Heart left ventricle (tissue), 16 donors: ENCODE measurements around the gene MYCBP2. TPM values are rescaled to one million over a fixed set of nuclear protein-coding genes. Genes with fewer than 3 reads are reported as not detected.
A peak's percentile ranks its signal among the peaks of the same experiment; 100 is the strongest.
"Not testable (repeated sequence)": the region's sequence is repeated elsewhere in the genome, so short reads cannot be mapped to it uniquely, and the experiment has no call there.

ENCODE experiments used
- ATAC-seq, 4 donors: fragments of 200-7000 bp; cut with Tn5 transposase; one replicate each; pipeline ENCODE4 v1.9.1; 2020 to 2022; ENCODE audit warnings: moderate library complexity in 4 of 4, mild to moderate bottlenecking in 3 of 4, moderate number of reproducible peaks in 1 of 4
- DNase-seq, 5 donors: peaks; one replicate each; pipeline ENCODE4 v3.0.0-alpha.2; 2020
- H3K27ac ChIP-seq, 12 donors: fragments of 200-600 bp; sonication (generic) in 4 of 12; one replicate each; pipeline versions ENCODE4 v1.5.0 to v1.8.0; 2016 to 2022; ENCODE audit warnings: mild to moderate bottlenecking in 2 of 12
- H3K27me3 ChIP-seq, 9 donors: fragments of 200-600 bp; sonication (generic) in 2 of 9; one replicate each; pipeline versions ENCODE4 v1.5.1 to v1.8.0; 2016 to 2022; ENCODE audit warnings: mild to moderate bottlenecking in 3 of 9
- H3K36me3 ChIP-seq, 9 donors: fragments of 200-600 bp; sonication (generic) in 2 of 9; one replicate each; pipeline versions ENCODE4 v1.5.0 to v1.8.0; 2018 to 2022; ENCODE audit warnings: mild to moderate bottlenecking in 2 of 9
- H3K4me1 ChIP-seq, 12 donors: fragments of 200-600 bp; sonication (generic) in 4 of 12; one replicate each; pipeline versions ENCODE4 v1.5.0 to v1.8.0; 2016 to 2022; ENCODE audit warnings: mild to moderate bottlenecking in 3 of 12
- H3K4me3 ChIP-seq, 12 donors: fragments of 200-600 bp; sonication (generic) in 4 of 12; one replicate each; pipeline versions ENCODE4 v1.5.0 to v1.8.0; 2017 to 2022; ENCODE audit warnings: mild to moderate bottlenecking in 9 of 12, moderate library complexity in 4 of 12
- H3K9me3 ChIP-seq, 12 donors: fragments of 200-600 bp; sonication (generic) in 4 of 12; one replicate each; pipeline versions ENCODE4 v1.5.0 to v1.8.0; 2016 to 2022; ENCODE audit warnings: mild to moderate bottlenecking in 1 of 12
- CTCF ChIP-seq, 12 donors: fragments of 200-600 bp; sonication (generic) in 4 of 12; IDR thresholded peaks; one replicate each; pipeline versions ENCODE4 v1.5.0 to v1.8.0; 2018 to 2022; ENCODE audit warnings: antibody characterized with exemption in 12 of 12, mild to moderate bottlenecking in 5 of 12
- POLR2A ChIP-seq, 2 donors: fragments of 450-650 bp; IDR thresholded peaks; one replicate each; pipeline ENCODE4 v1.6.1; 2017; ENCODE audit warnings: antibody characterized with exemption in 2 of 2, mild to moderate bottlenecking in 2 of 2, moderate library complexity in 2 of 2
- WGBS, 4 donors: extraction: QIAGEN DNeasy Blood & Tissue Kit in 2 of 4; methylation state at CpG; one replicate each; pipeline versions ENCODE4 v1.1.5 to v1.1.7; 2013 to 2018; 5-methylcytosine and 5-hydroxymethylcytosine counted together
- intact Hi-C, 10 donors: fragments of 100-400 bp; cut with DNase I; formaldehyde crosslinking; loops; one replicate each; pipeline versions ENCODE4 v1.11.1 to v1.14.2; 2022
- polyA plus RNA-seq, 2 donors: library from polyadenylated mRNA; stranded (reverse); fragments of 200-250 nt; gene quantifications; one replicate each; pipeline ENCODE4 v1.2.3, GENCODE V29; 2013
- total RNA-seq, 9 donors: library from RNA; depleted of rRNA in 2 of 9; stranded (reverse); fragments of >200 nt in 2 of 9; fragmentation: NEBNext Ultra II Directional in 3 of 9; extraction: Animal tissue kit (Norgen Biotek cat#: 25700) in 3 of 9; gene quantifications; one replicate each; pipeline versions ENCODE4 v1.1.0 to v1.2.4, GENCODE V29; 2016 to 2023
- donor health status: ischemic (EF 13 %, LVEDD 7.1; RV severe dilation, severe dysfunction).
- donor health status: healthy with polysubstance abuse.
- donor health status: DM: no; HTN: yes; CAD: no.
- donor health status: DM: no; HTN: no; CAD: no.
- donor health status: ischemic (EF 25% LVEDD 6.9; RV normal size, moderate dysfunction).
- donor health status: ischemic (EF 25% LVEDD 5.7; RV mildly dilated, moderate dysfunction).
- donor health status: healthy.
- donor health status: DM: yes; HTN: yes; CAD: no.
- donor health status: ischemic (EF 35%, LVEDD 5.7; RV mildly dilated, moderate dysfunction).
- donor health status: nonischemic (EF 11% LVEDD 7.7; RV severe dilation, severe dysfunction).
- donor health status: DM: yes; HTN: yes; CAD: no.
- donor health status: PGD.
- donor health status: ischemic (EF 29% LVEDD 5.4; RV normal size, mild dysfunction).
- donor health status: nonischemic (EF 23%, LVEDD 6.1; RV moderate dilation, normal function).

MYCBP2 gene
- total and polyA plus RNA-seq, 11 donors, result 15.7 to 85.6 (median 58.2) TPM

GRCh38 chr13:77353995-77354394 lies 27.1 kb upstream of the MYCBP2 start:
- intact Hi-C loops, result no loop called here
- H3K4me1 ChIP-seq, result peaks cover 0 to 14% (median 0%) of the 10 kb centered on the region in 12 donors
- no peak for TF ChIP-seq CTCF (IDR thresholded peaks at IDR 0.05)
- no peak for TF ChIP-seq POLR2A (IDR thresholded peaks at IDR 0.05)
- H3K9me3 ChIP-seq, result no peaks in the 10 kb centered on the region
- no peak for DNase-seq
- H3K36me3 ChIP-seq, result no peaks in the 10 kb centered on the region
- peak overlapping the region in 1 of 12 donors; percentile 29 for H3K27ac ChIP-seq
- no peaks in the 10 kb centered on the region for H3K27me3 ChIP-seq
- no peak for ATAC-seq
- no peak overlapping the region for H3K4me3 ChIP-seq
- WGBS, 4 donors, result 63 to 94% (median 92%) methylated on average over 2 of the region's 2 CpGs

GRCh38 chr13:77351315-77351714 lies 24.4 kb upstream of the MYCBP2 start:
- ATAC-seq (no peak), DNase-seq (no peak)
- intact Hi-C loops, result no loop called here
- no peak overlapping the region for H3K4me3 ChIP-seq
- H3K4me1 ChIP-seq, result peaks cover 0 to 16% (median 0%) of the 10 kb centered on the region in 12 donors
- H3K36me3 ChIP-seq, result no peaks in the 10 kb centered on the region
- no peaks in the 10 kb centered on the region for H3K9me3 ChIP-seq
- no peak for TF ChIP-seq POLR2A (IDR thresholded peaks at IDR 0.05)
- TF ChIP-seq CTCF (IDR thresholded peaks at IDR 0.05), result no peak
- WGBS, 4 donors, result 65 to 76% (median 68%) methylated on average over 3 of the region's 3 CpGs
- no peaks in the 10 kb centered on the region for H3K27me3 ChIP-seq
- no peak overlapping the region for H3K27ac ChIP-seq

GRCh38 chr13:77350811-77351210 lies 23.9 kb upstream of the MYCBP2 start:
- DNase-seq, result no peak
- peaks cover 0 to 17% (median 0%) of the 10 kb centered on the region in 12 donors for H3K4me1 ChIP-seq
- TF ChIP-seq CTCF (IDR thresholded peaks at IDR 0.05) (no peak), POLR2A (IDR thresholded peaks at IDR 0.05) (no peak)
- no peak overlapping the region for H3K27ac ChIP-seq
- 80 to 100% (median 91%) methylated on average over 1 of the region's 1 CpG for WGBS, 4 donors
- no peaks in the 10 kb centered on the region for H3K36me3 ChIP-seq
- no peaks in the 10 kb centered on the region for H3K9me3 ChIP-seq
- H3K27me3 ChIP-seq, result no peaks in the 10 kb centered on the region
- intact Hi-C loops, result no loop called here
- ATAC-seq, result no peak
- H3K4me3 ChIP-seq, result no peak overlapping the region

GRCh38 chr13:77349365-77349764 lies 22.5 kb upstream of the MYCBP2 start:
- intact Hi-C loops, result no loop called here
- no peaks in the 10 kb centered on the region for H3K9me3 ChIP-seq
- H3K36me3 ChIP-seq, result no peaks in the 10 kb centered on the region

GRCh38 chr13:77347351-77347750 lies 20.5 kb upstream of the MYCBP2 start:
- H3K36me3 ChIP-seq, ATAC-seq: not testable (repeated sequence)
- WGBS, 4 donors, result 97 to 100% (median 98%) methylated on average over 3 of the region's 3 CpGs

More at GRCh38 chr13:77349365-77349764, 22.5 kb upstream of the MYCBP2 start:
- Histone ChIP-seq H3K4me3 (no peak overlapping the region), H3K27me3 (no peaks in the 10 kb centered on the region), H3K4me1 (peaks cover 0 to 19% (median 0%) of the 10 kb centered on the region in 12 donors), H3K27ac (no peak overlapping the region)
- TF ChIP-seq CTCF (IDR thresholded peaks at IDR 0.05) (no peak), POLR2A (IDR thresholded peaks at IDR 0.05) (no peak)
- WGBS, 4 donors, result 63 to 79% (median 77%) methylated on average over 1 of the region's 1 CpG
- DNase-seq, result no peak
- no peak for ATAC-seq

More at GRCh38 chr13:77347351-77347750, 20.5 kb upstream of the MYCBP2 start:
- H3K27ac ChIP-seq, H3K27me3 ChIP-seq, H3K9me3 ChIP-seq, DNase-seq, H3K4me3 ChIP-seq, intact Hi-C loops: not testable (repeated sequence)
- peaks cover 0 to 15% (median 0%) of the 10 kb centered on the region in 12 donors for H3K4me1 ChIP-seq
